CD4-positive, alpha-beta T cell (primary cell): Measurements from ENCODE around the gene METTL22. TPM values are rescaled to one million over a fixed set of nuclear protein-coding genes. Genes with fewer than 3 reads are reported as not detected.

Experiments used
- ATAC-seq: fragments of 200-7000 bp; cut with Tn5 transposase; one replicate; pipeline ENCODE4 v1.10.0; 2022; ENCODE audit warnings: mild to moderate bottlenecking; ENCODE audit not compliant: poor library complexity
- CTCF ChIA-PET: fragments of 350-600 bp; sonication (Branson Sonifier 250); formaldehyde crosslinking; loops from one replicate; lab custom pipeline; 2021; ENCODE audit warnings: antibody characterized with exemption, inconsistent platforms; lab: Charles Lee
- POLR2A ChIA-PET: fragments of 350-600 bp; sonication (Branson Sonifier 250); formaldehyde crosslinking; loops from one replicate; lab custom pipeline; 2021; ENCODE audit warnings: antibody characterized with exemption, inconsistent platforms; lab: Charles Lee
- DNase-seq, 14 experiments: peaks; one replicate each; pipeline ENCODE4 v3.0.0-alpha.2; 2013 to 2020; ENCODE audit warnings: mixed read lengths in 2 of 14
- H3K27ac ChIP-seq, 2 donors: one replicate each; pipeline versions ENCODE4 v1.5.1 to v1.7.0; 2013; ENCODE audit warnings: low read length in 2 of 2, low read depth in 1 of 2, mild to moderate bottlenecking in 1 of 2
- H3K27me3 ChIP-seq, 2 experiments: 1 replicate in 1 of 2; 2 replicates in 1 of 2; pipeline versions ENCODE4 v1.6.1 to v1.7.0; 2013; ENCODE audit warnings: low read length in 2 of 2, control low read depth in 1 of 2, mild to moderate bottlenecking in 1 of 2, moderate library complexity in 1 of 2; ENCODE audit not compliant: insufficient read depth in 2 of 2, control insufficient read depth in 1 of 2
- H3K36me3 ChIP-seq: one replicate; pipeline ENCODE4 v1.6.1; 2013; ENCODE audit warnings: low read length, control low read depth; ENCODE audit not compliant: insufficient read depth
- H3K4me1 ChIP-seq: one replicate; pipeline ENCODE4 v1.6.1; 2013; ENCODE audit warnings: low read length, control low read depth; ENCODE audit not compliant: insufficient read depth
- H3K4me3 ChIP-seq: one replicate; pipeline ENCODE4 v1.5.1; 2013; ENCODE audit warnings: mild to moderate bottlenecking, low read length, moderate library complexity
- H3K9me3 ChIP-seq, 2 experiments: 1 replicate in 1 of 2; 2 replicates in 1 of 2; pipeline versions ENCODE4 v1.6.1 to v1.7.0; 2013; ENCODE audit warnings: low read length in 2 of 2, mild to moderate bottlenecking in 2 of 2, control low read depth in 1 of 2, moderate library complexity in 1 of 2; ENCODE audit not compliant: control insufficient read depth in 1 of 2, insufficient read depth in 1 of 2
- H3K27ac Mint-ChIP-seq: one replicate; pipeline ENCODE4 v1.8.0; 2020; ENCODE audit warnings: mixed read lengths
- H3K27me3 Mint-ChIP-seq: one replicate; pipeline ENCODE4 v1.8.0; 2021; ENCODE audit warnings: mixed read lengths
- H3K36me3 Mint-ChIP-seq: one replicate; pipeline ENCODE4 v1.8.0; 2021; ENCODE audit warnings: low read depth, mixed read lengths
- H3K4me1 Mint-ChIP-seq: one replicate; pipeline ENCODE4 v1.8.0; 2021; ENCODE audit warnings: low read depth, mixed read lengths
- H3K4me3 Mint-ChIP-seq: one replicate; pipeline ENCODE4 v1.8.0; 2020; ENCODE audit warnings: mild to moderate bottlenecking, mixed read lengths
- H3K9me3 Mint-ChIP-seq: one replicate; pipeline ENCODE4 v1.8.0; 2020; ENCODE audit warnings: mixed read lengths
- CTCF ChIP-seq: fragments of 200-600 bp; IDR thresholded peaks from one replicate; pipeline ENCODE4 v1.8.0; 2022; ENCODE audit warnings: antibody characterized with exemption, mild to moderate bottlenecking
- intact Hi-C, 2 experiments: fragments of 100-400 bp; cut with DNase I in 1 of 2; cut with micrococcal nuclease in 1 of 2; formaldehyde crosslinking; loops; one replicate each; pipeline versions ENCODE4 v1.15.1 to v1.9.0; 2023 to 2025; cut with DNase I, micrococcal nuclease
- total RNA-seq, 174 experiments: library from RNA in 2 of 174; stranded (reverse) in 2 of 174; gene quantifications; one replicate each; pipeline ENCODE4 v1.2.3 and lab custom pipeline; 2021 to 2026

The METTL22 gene
- total RNA-seq, 2 experiments from 2014 or later: 23.2 to 26.5 TPM

GRCh38 chr16:8627456-8627855 lies 6.0 kb downstream of the METTL22 start:
- no peak for TF ChIP-seq CTCF
- DNase-seq: no peak
- Histone ChIP-seq H3K27ac (no peak overlapping the region), H3K36me3 (peaks cover 68% of the 10 kb centered on the region), H3K4me1 (peaks cover 10% of the 10 kb centered on the region), H3K27me3 (no peaks in the 10 kb centered on the region), H3K4me3 (no peak overlapping the region), H3K9me3 (no peaks in the 10 kb centered on the region)
- Mint-ChIP-seq H3K4me3 (no peak overlapping the region), H3K9me3 (no peaks in the 10 kb centered on the region), H3K27me3 (no peaks in the 10 kb centered on the region), H3K36me3 (peaks cover 72% of the 10 kb centered on the region), H3K4me1 (peaks cover 28% of the 10 kb centered on the region), H3K27ac (no peak overlapping the region)
- intact Hi-C loops: no loop called here
- CTCF ChIA-PET: no interaction called here
- POLR2A ChIA-PET: interaction anchor here (0.9 kb wide), 1 partner anchor 10 kb away, joined by 3 read pairs; no protein-coding TSS in a partner anchor
- no peak for ATAC-seq

GRCh38 chr16:8628981-8629725 lies 7.7 kb downstream of the METTL22 start:
- no peaks in the 10 kb centered on the region for H3K9me3 ChIP-seq
- Mint-ChIP-seq H3K27ac (no peak overlapping the region), H3K27me3 (no peaks in the 10 kb centered on the region), H3K4me1 (peaks cover 23% of the 10 kb centered on the region), H3K9me3 (no peaks in the 10 kb centered on the region), H3K36me3 (peaks cover 89% of the 10 kb centered on the region), H3K4me3 (no peak overlapping the region)
- no peak overlapping the region for H3K4me3 ChIP-seq
- H3K27me3 ChIP-seq: no peaks in the 10 kb centered on the region
- ChIA-PET CTCF (no interaction called here), POLR2A (no interaction called here)
- intact Hi-C loops: no loop called here
- ATAC-seq (no peak), DNase-seq (no peak)
- H3K4me1 ChIP-seq: peaks cover 4% of the 10 kb centered on the region
- H3K27ac ChIP-seq: no peak overlapping the region
- peaks cover 84% of the 10 kb centered on the region for H3K36me3 ChIP-seq
- no peak for TF ChIP-seq CTCF

GRCh38 chr16:8630255-8630953 lies 8.9 kb downstream of the METTL22 start:
- intact Hi-C loops: no loop called here
- TF ChIP-seq CTCF: no peak
- Histone ChIP-seq H3K27ac (no peak overlapping the region), H3K4me1 (peaks cover 3% of the 10 kb centered on the region), H3K4me3 (no peak overlapping the region), H3K9me3 (no peaks in the 10 kb centered on the region), H3K27me3 (no peaks in the 10 kb centered on the region), H3K36me3 (peaks cover 90% of the 10 kb centered on the region)
- DNase-seq (no peak), ATAC-seq (no peak)
- H3K4me1 Mint-ChIP-seq: peaks cover 13% of the 10 kb centered on the region
- no peak overlapping the region for H3K4me3 Mint-ChIP-seq
- H3K27ac Mint-ChIP-seq: no peak overlapping the region
- H3K9me3 Mint-ChIP-seq: no peaks in the 10 kb centered on the region
- CTCF ChIA-PET: no interaction called here
- POLR2A ChIA-PET: no interaction called here
- no peaks in the 10 kb centered on the region for H3K27me3 Mint-ChIP-seq
- H3K36me3 Mint-ChIP-seq: peaks cover 90% of the 10 kb centered on the region
